Omental fat pad (tissue), 4 donors: ENCODE measurements around the gene CISTR. TPM values are rescaled to one million over a fixed set of nuclear protein-coding genes. Genes with fewer than 3 reads are reported as not detected.

Experiments
- ATAC-seq: fragments of 150-250 bp; one replicate; pipeline ENCODE4 v1.9.1; 2016; ENCODE audit warnings: mild to moderate bottlenecking, moderate library complexity; ENCODE audit not compliant: low FRiP score
- DNase-seq: peaks from one replicate; pipeline ENCODE4 v3.0.0-alpha.2; 2019; ENCODE audit warnings: low spot score
- total RNA-seq, 4 donors: library from RNA; depleted of rRNA; stranded (reverse); fragments of >200 nt; gene quantifications; one replicate each; pipeline ENCODE4 v1.1.0, GENCODE V29; 2016
- TF ChIP-seq, protein P1 (sequence below), 3 donors: fragments of 450-650 bp; IDR thresholded peaks; one replicate each; pipeline ENCODE4 v1.5.1; 2016 to 2017; ENCODE audit warnings: antibody characterized with exemption in 3 of 3, mild to moderate bottlenecking in 3 of 3, moderate library complexity in 2 of 3

Gene CISTR
- total RNA-seq, 4 donors from 2014 or later, result not detected

DNA sequence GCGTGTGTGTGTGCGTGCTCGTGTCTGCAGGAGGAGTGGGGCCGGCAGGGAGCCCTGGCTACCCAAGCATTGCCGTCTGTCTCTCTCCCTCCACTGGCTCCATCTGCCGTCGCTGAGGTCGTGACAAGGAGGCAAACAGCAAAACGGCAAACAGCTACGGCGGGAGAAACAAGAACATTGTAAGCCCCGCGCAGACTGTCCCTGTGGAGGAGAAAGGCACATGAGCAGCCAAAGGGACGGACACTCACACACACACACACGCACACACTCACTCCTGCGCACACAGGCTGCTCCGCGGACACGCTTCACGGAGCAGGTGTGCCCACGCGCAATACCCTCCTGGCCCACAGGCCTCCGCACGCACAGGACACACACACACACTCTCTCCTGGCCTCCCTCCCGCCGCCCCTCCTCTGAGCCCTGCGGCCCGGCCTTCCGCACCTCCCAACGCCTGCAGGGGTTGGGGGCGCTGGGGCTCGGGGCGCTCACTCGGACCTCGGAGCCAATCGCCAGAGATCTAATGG is 905 bp downstream of the CISTR start:
- DNase-seq (no peak), ATAC-seq (peak; percentile 10)
- TF ChIP-seq, protein P1, sequence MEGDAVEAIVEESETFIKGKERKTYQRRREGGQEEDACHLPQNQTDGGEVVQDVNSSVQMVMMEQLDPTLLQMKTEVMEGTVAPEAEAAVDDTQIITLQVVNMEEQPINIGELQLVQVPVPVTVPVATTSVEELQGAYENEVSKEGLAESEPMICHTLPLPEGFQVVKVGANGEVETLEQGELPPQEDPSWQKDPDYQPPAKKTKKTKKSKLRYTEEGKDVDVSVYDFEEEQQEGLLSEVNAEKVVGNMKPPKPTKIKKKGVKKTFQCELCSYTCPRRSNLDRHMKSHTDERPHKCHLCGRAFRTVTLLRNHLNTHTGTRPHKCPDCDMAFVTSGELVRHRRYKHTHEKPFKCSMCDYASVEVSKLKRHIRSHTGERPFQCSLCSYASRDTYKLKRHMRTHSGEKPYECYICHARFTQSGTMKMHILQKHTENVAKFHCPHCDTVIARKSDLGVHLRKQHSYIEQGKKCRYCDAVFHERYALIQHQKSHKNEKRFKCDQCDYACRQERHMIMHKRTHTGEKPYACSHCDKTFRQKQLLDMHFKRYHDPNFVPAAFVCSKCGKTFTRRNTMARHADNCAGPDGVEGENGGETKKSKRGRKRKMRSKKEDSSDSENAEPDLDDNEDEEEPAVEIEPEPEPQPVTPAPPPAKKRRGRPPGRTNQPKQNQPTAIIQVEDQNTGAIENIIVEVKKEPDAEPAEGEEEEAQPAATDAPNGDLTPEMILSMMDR (IDR thresholded peaks at IDR 0.05), result no peak

- TF ChIP-seq, protein P1 (IDR thresholded peaks at IDR 0.05), result no peak
- ATAC-seq (no peak), DNase-seq (no peak)
Observed at GRCh38 chr12:53749986-53750811, 1.6 kb downstream of the CISTR start.

GRCh38 chr12:53748072-53748840 is 3.5 kb downstream of the CISTR start:
- ATAC-seq (no peak), DNase-seq (no peak)
- TF ChIP-seq, protein P1 (IDR thresholded peaks at IDR 0.05), result no peak

DNA sequence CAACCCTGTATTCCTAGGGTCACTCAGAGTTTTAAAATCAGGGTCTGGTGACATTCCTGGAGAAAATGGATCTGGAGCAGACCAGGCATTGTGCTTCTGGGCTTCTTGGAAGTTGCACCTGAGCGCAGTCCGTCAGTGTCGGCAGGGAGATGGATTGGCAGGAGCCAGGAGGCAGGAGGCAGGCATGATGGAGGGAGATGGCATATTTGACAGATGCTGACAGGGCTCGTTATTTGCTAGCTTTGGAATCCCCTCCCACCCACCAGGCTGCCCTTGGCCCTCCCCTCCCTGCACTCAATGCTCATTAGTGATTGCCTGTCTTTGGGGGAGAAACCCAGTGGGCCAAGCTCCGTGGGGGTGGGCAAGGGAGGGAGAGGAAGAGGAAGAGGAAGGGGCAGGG is 4.7 kb downstream of the CISTR start:
- DNase-seq, result no peak
- ATAC-seq, result no peak

GRCh38 chr12:53746592-53747092 is 5.1 kb downstream of the CISTR start:
- TF ChIP-seq, protein P1 (IDR thresholded peaks at IDR 0.05), result peak in 2 of 3 donors; percentile 99
- ATAC-seq (peak; percentile 93), DNase-seq (peak; percentile 73)

More for the DNA sequence above, 4.7 kb downstream of the CISTR start:
- TF ChIP-seq, protein P1 (IDR thresholded peaks at IDR 0.05), result no peak

- TF ChIP-seq, protein P1 (IDR thresholded peaks at IDR 0.05), result no peak
- ATAC-seq (no peak), DNase-seq (no peak)
Observed at GRCh38 chr12:53744751-53745150, 7.0 kb downstream of the CISTR start.
